ENCODE measurements around the gene PGPEP1.
"Not testable (repeated sequence)": the region's sequence is repeated elsewhere in the genome, so short reads cannot be mapped to it uniquely, and the experiment has no call there.

PGPEP1 gene

GRCh38 chr19:18321734-18322102 lies 18.7 kb upstream of the PGPEP1 start:
- no peak for DNase-seq (ENCODE audit: low read depth)
- peak overlapping the region; percentile 99 for H3K4me3 ChIP-seq (ENCODE audit: low read depth, low read length)
- TF ChIP-seq CTCF (IDR thresholded peaks at IDR 0.05; ENCODE audit: low read depth, low read length, missing control alignments): no peak

GRCh38 chr19:18322318-18322758 lies 18.1 kb upstream of the PGPEP1 start:
- H3K4me3 ChIP-seq (ENCODE audit: low read depth, low read length): peak overlapping the region; percentile 99
- DNase-seq (ENCODE audit: low read depth): no peak
- TF ChIP-seq CTCF (IDR thresholded peaks at IDR 0.05; ENCODE audit: low read depth, low read length, missing control alignments): peak; percentile 37

GRCh38 chr19:18322759-18323460 lies 17.5 kb upstream of the PGPEP1 start, which contains the start of gene LSM4:
LSM4 (minus strand) TSS chr19:18323076; CDS start chr19:18323020, 56 bp downstream.
- peak; percentile 56 for TF ChIP-seq CTCF (IDR thresholded peaks at IDR 0.05; ENCODE audit: low read depth, low read length, missing control alignments)
- peak; percentile 96 for DNase-seq (ENCODE audit: low read depth)
- H3K4me3 ChIP-seq (ENCODE audit: low read depth, low read length): peak within 1 kb of the TSS; percentile 99

- not testable (repeated sequence) for DNase-seq (ENCODE audit: low read depth)
These were observed 16.0 kb upstream of the PGPEP1 start for GRCh38 chr19:18324373-18324731.

GRCh38 chr19:18326772-18327171 lies 13.6 kb upstream of the PGPEP1 start:
- no peak for TF ChIP-seq CTCF (IDR thresholded peaks at IDR 0.05; ENCODE audit: low read depth, low read length, missing control alignments)
- no peak for DNase-seq (ENCODE audit: low read depth)
- H3K4me3 ChIP-seq (ENCODE audit: low read depth, low read length): no peak overlapping the region

More at GRCh38 chr19:18324373-18324731, 16.0 kb upstream of the PGPEP1 start:
- not testable (repeated sequence) for H3K4me3 ChIP-seq (ENCODE audit: low read depth, low read length)

GRCh38 chr19:18328340-18329034 lies 11.9 kb upstream of the PGPEP1 start:
- H3K4me3 ChIP-seq (ENCODE audit: low read depth, low read length): peak overlapping the region; percentile 52
- TF ChIP-seq CTCF (IDR thresholded peaks at IDR 0.05; ENCODE audit: low read depth, low read length, missing control alignments): peak; percentile 92
- DNase-seq (ENCODE audit: low read depth): peak; percentile 90

- DNase-seq (ENCODE audit: low read depth): no peak
- TF ChIP-seq CTCF (IDR thresholded peaks at IDR 0.05; ENCODE audit: low read depth, low read length, missing control alignments): no peak
- H3K4me3 ChIP-seq (ENCODE audit: low read depth, low read length): peak overlapping the region; percentile 52; the same call in 1 of the 2 replicates
These were observed 11.4 kb upstream of the PGPEP1 start for GRCh38 chr19:18329035-18329376.

Measured in GM12864 (cell line).